Activated CD4-positive, CD25-positive, alpha-beta regulatory T cell treated with anti-CD3 and anti-CD28 coated beads, Interleukin-2, amount 50 U/mL, for 16 hours (primary cell): ENCODE results near the gene B3GAT1.
"Not testable (repeated sequence)": the region's sequence is repeated elsewhere in the genome, so short reads cannot be mapped to it uniquely, and the experiment has no call there.

ENCODE experiments used
- DNase-seq: peaks from one replicate; pipeline ENCODE4 v3.0.0-alpha.2; 2020; ENCODE audit warnings: low read depth, low spot score

Gene B3GAT1

GRCh38 chr11:134412203-134413042 is at the start of gene B3GAT1:
B3GAT1 (minus strand) TSS chr11:134412242; CDS start chr11:134387659, 24,583 bp downstream.
- no peak for DNase-seq

GRCh38 chr11:134461621-134462020 is 49.6 kb upstream of the B3GAT1 start:
- DNase-seq, result no peak

- DNase-seq, result no peak
These were observed 48.8 kb upstream of the B3GAT1 start for GRCh38 chr11:134460881-134461280.

DNA sequence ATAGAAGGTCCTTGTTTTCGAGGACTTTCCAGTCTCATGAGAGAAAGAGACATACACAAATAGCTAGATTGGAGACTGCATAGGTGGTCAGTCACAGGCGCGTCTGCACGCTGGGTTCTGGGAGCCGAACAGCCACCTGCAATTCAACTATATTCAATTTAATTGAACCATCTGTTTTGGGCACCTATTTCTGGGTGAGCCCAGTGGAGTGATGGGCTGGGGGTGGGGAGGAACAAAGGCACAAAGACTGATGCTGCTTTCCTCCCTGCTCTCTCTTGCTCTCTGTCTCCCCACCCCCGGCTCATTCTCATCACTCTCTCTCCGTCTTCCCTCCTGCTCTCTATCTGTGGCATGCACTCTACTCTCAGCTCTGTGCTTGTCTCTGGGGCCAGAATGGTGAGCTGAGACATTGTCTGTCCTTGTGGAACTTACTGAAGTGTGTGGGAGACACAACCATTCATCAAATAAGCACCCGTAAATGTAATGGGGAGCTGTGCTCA is 48.1 kb upstream of the B3GAT1 start:
- DNase-seq, result no peak

DNA sequence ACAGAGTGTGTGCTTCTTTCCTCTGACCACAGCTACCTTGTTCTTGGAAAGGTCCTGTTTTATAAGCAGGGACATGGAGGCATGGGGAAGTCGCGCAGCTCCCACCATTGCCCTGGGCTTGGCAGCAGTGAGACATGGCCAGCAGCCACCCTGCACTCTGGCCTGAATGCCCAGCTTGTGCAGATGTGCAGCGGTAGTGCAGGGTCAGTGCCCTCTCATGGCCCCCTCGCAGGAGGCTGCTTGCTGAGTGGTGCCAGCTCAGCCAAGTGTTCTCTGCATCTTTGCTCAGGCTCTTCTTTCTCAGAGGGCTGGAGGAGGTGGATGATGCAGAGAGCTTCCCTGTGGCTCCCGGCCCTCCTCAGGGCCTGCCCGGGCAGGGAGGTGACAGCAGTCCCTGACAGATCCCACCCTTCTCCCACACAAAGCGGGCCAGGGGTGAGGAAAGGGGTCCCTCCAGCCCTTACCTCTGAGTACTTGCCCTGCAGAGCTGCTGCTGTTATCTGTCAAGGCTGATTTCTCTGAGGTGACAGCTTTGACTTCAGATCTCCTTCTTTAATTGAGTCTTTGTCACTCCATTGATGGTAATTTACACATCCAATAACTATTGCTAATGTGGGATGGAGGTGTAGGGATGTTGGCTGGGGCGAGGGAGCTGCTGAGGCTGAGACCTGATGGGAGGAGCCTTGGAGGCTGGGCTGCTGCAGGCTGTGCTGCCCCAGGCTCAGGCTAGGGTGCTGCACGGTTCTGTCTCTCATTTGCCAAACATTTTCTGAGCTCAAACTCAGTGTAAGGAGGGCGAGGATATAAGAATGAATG is 47.4 kb upstream of the B3GAT1 start:
- no peak for DNase-seq

DNA sequence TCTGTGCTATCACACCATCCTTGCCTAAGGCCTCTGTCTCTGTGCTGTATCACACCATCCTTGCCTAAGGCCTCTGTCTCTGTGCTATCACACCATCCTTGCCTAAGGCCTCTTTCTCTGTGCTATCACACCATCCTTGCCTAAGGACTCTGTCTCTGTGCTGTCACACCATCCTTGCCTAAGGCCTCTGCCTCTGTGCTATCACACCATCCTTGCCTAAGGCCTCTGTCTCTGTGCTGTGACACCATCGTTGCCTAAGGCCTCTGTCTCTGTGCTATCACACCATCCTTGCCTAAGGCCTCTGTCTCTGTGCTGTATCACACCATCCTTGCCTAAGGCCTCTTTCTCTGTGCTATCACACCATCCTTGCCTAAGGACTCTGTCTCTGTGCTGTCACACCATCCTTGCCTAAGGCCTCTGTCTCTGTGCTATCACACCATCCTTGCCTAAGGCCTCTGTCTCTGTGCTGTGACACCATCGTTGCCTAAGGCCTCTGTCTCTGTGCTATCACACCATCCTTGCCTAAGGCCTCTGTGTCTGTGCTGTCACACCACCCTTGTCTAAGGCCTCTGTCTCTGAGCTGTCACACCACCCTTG is 45.5 kb upstream of the B3GAT1 start:
- DNase-seq, result not testable (repeated sequence)

DNA sequence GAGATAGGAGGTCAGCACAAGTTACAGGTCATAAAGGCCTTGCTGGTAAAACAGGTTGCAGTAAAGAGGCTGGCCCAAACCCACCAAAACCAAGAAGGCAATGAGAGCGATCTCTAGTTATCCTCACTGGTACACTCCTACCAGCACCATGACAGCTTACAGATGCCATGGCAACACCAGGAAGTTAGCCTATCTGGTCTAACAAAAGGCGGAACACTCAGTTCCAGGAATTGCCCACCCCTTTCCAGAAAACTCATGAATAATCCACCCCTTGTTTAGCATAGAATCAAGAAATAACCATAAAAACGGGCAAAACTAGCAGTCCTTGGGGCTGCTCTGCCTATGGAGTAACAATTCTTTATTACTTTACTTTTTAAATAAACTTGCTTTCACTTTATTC is 43.5 kb upstream of the B3GAT1 start:
- DNase-seq, result no peak

GRCh38 chr11:134454146-134454690 is 42.2 kb upstream of the B3GAT1 start:
- no peak for DNase-seq

DNA sequence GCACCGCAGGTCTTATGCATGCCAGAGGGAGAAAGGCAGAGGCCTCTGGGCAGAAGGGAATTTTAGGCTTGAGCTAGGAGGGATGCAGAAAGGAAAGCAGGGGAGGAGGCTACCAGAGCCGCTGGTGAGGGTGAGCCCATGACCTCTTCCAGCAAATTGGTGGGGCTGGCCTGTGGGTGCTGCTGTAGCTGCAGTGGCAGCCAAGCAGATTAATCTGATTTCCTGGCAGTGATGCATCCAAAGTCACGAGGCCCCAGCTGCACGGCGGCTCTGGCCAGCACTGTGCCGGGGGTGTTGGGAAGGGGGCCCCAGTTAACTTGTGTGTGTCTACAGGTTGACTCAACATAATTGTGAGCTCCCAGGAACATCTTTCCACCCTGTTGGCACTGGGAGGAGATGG is 41.4 kb upstream of the B3GAT1 start:
- no peak for DNase-seq

DNA sequence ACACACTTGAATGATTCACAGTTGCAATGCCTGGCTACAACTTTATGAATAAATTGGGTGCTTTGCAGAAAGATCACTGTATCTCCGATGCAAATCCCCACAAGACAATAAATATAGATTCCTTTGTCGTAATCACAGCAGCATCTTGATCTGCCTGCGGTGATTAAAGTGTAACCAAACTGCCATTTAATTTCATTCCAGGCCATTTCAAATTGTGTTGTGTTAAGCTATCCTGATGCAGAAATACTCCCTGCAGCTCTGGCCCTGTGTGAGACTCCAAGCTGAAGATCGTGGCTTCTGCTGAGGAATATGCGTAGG is 40.8 kb upstream of the B3GAT1 start:
- no peak for DNase-seq

GRCh38 chr11:134452026-134452837 is 40.2 kb upstream of the B3GAT1 start:
- DNase-seq, result no peak

- no peak for DNase-seq
These were observed 38.1 kb upstream of the B3GAT1 start for GRCh38 chr11:134450186-134450585.

DNA sequence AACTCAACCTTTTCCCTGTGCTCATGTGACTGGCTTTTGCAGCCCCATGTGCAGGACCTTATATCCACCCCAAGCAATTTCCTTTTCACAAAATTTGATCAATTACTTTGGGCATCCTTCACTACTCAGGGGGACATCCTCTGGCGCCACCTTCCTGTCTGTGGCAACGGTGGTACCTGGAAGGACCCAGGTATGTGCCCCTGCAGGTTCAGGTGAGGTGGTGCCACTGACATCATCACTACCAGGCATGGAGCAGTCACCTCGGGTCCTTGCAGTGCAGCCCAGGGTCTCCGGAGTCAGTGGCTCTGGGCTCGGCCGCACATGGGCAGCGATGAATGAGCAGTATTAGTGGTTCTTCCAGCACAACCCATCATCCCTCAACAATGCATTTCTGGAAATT is 37.7 kb upstream of the B3GAT1 start:
- DNase-seq, result no peak

GRCh38 chr11:134449051-134449450 is 37.0 kb upstream of the B3GAT1 start:
- no peak for DNase-seq

DNA sequence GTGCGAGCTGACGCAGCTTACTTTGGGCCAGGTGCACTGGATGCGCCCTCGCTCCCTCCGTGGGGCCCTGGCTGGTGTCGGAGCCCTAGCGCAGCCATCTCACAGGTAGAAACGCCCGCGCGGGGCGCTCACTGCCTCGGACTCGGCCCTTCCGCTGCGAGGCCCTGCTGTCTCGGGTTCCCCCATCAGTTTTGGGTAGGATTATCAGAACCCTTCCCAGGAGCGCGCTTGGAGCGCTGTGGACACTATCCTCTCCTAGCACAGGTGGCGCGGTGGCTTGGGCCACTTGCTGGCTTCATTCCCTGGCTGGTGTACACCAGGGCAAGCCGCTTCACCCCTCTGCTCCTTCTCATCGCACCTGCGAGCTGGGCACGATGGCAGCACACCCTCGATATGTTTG is 35.7 kb upstream of the B3GAT1 start:
- DNase-seq, result no peak

DNA sequence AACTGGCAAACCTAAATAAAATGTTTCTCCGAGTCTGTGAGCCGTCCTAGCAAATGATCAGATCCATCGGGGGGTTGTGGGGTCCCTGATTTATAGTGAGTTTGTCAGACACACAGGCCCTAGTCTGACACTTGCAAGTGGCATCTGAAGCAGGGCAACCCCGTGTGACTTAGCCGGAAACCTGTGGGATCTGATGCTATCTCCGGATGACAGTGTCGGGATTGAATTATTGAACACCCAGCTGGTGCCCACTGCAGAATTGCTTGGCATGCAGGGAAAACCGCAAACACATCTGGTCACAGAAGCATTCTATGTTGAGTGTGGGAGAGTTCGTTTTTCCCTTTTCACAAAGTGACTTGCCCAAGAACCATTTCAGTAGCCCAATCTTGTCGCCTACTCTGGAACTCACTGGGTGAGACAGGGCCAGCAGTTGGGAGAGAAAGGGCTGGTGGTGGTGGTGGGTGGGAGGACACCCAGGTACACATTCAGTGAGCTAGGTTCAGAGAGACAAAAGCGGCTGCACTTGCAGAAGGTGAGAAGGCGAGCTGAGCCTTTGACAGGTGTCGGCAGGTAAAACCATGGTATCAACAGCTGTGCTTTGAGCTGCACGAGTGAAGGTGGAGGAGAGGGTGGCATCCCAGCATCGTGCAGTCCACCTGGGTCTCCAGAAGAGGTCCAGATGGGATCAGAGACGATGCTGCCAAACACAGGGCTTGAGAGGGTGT is 33.7 kb upstream of the B3GAT1 start:
- DNase-seq, result no peak

GRCh38 chr11:134444160-134445108 is 32.4 kb upstream of the B3GAT1 start:
- not testable (repeated sequence) for DNase-seq

GRCh38 chr11:134443246-134443645 is 31.2 kb upstream of the B3GAT1 start:
- no peak for DNase-seq

GRCh38 chr11:134442246-134442645 is 30.2 kb upstream of the B3GAT1 start:
- no peak for DNase-seq
